K562 (cell line): Measurements from ENCODE around the gene TTC9B. TPM values are rescaled to one million over a fixed set of nuclear protein-coding genes. Genes with fewer than 3 reads are reported as not detected.

Experiments used
- MGA ChIP-seq: fragments of 450-650 bp; IDR thresholded peaks from 2 replicates; pipeline ENCODE4 v1.6.1; 2016; ENCODE audit warnings: mild to moderate bottlenecking, moderate library complexity
- polyA plus RNA-seq, 8 experiments: library from polyadenylated mRNA; depleted of rRNA in 4 of 8; stranded (reverse) in 5 of 8; unstranded in 3 of 8; fragments of >200 nt; fragmentation: Nextera tagmentation in 2 of 8; fragmentation: Illumina TruSeq in 1 of 8; extraction: Ambion mirVana in 2 of 8; extraction: Trizol in 1 of 8; gene quantifications; 2 replicates each; pipeline versions ENCODE4 v1.2.1 to v1.2.3, GENCODE V29; 2011 to 2014; ENCODE audit warnings: inconsistent platforms in 1 of 8, missing spikeins in 1 of 8
- total RNA-seq, 7 experiments: library from RNA; depleted of rRNA in 6 of 7; stranded (reverse); fragments of >200 nt in 6 of 7; fragmentation: Illumina TruSeq in 2 of 7; extraction: Trizol in 2 of 7; gene quantifications; 2 replicates each; pipeline versions ENCODE4 v1.2.1 to v1.2.3, GENCODE V29; 2011 to 2021; ENCODE audit warnings: low replicate concordance in 1 of 7

The TTC9B gene
- total and polyA plus RNA-seq, 9 of the 15 experiments (the other 6 are each of a cell fraction or from before 2014, with no cell fraction given), result 0.06 to 0.14 TPM; not detected in 7

GRCh38 chr19:40219721-40220276, 1.6 kb upstream of the TTC9B start (continued):
- peak; percentile 37 for TF ChIP-seq MGA
